ENCODE results near the gene NADK. TPM values are rescaled to one million over a fixed set of nuclear protein-coding genes. Genes with fewer than 3 reads are reported as not detected.

NADK gene
- total and polyA plus RNA-seq, 2 of the 13 experiments (the other 11 are each of a cell fraction or from before 2014, with no cell fraction given) = 56.6 to 60.1 TPM

DNA sequence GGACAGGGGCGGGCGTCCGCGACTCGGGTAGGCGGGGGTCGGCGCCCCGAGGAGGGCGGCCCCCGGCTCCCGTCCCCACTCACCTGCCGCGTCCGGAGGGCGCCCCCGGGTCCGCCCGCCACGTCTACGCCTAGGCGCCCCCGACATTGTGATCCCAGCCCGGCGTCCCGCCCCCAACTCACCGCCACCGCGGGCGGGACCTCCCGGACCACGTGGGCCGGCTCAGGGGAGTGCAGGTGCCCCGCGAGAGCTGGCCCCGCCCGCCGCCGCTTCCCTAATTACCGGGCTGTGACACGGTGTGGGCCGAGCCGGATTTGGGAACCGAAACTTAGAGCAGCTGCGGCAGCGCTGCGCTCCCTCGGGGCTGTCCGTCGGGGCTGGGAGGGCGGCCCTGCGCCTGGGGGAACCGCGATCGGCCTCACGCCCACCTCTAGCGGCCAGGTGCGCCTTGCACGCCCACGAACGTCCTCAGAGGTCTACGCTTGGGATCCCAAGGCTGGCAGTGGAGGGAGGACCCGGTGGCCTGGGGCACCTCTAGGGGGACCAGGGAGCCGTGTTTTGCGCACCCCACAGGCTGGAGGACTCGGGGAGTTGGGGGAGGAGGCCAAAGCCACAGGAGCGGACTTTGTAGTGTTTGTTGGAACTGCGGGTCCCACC is 521 bp upstream of the NADK start (continued):
- TF ChIP-seq SIN3A (IDR thresholded peaks at IDR 0.05; ENCODE audit: borderline replicate concordance, low read depth, low read length) (peak; percentile 66; the same call in 1 of the 2 replicates), WIZ (CRISPR knock-in tag; IDR thresholded peaks at IDR 0.05) (no peak), PAX8 (CRISPR knock-in tag; IDR thresholded peaks at IDR 0.05; ENCODE audit: borderline replicate concordance) (no peak), SNAI1 (CRISPR knock-in tag; IDR thresholded peaks at IDR 0.05; ENCODE audit: borderline replicate concordance) (no peak; the same call in 1 of the 2 replicates), SRSF1 (optimal IDR thresholded peaks at IDR 0.05; ENCODE audit: low read depth, low read length) (no peak), SOX6 (IDR thresholded peaks at IDR 0.05) (no peak), SOX6 (CRISPR knock-in tag; IDR thresholded peaks at IDR 0.05) (peak; percentile 50; the same call in 1 of the 2 replicates), ZNF781 (CRISPR knock-in tag; IDR thresholded peaks at IDR 0.05; ENCODE audit: borderline replicate concordance, not compliant biosample characterization) (no peak), ZNF7 (CRISPR knock-in tag; IDR thresholded peaks at IDR 0.05) (no peak), ZNF121 (CRISPR knock-in tag; IDR thresholded peaks at IDR 0.05) (no peak), SALL1 (CRISPR knock-in tag; IDR thresholded peaks at IDR 0.05) (no peak; the same call in none of the 2 replicates), ZNF761 (CRISPR knock-in tag; conservative IDR thresholded peaks at IDR 0.05) (no peak), SUZ12 (IDR thresholded peaks at IDR 0.05; ENCODE audit: low read depth, low read length) (no peak), MEF2D (CRISPR knock-in tag; IDR thresholded peaks at IDR 0.05) (0 out of 2 replicates have a peak, but pooled peaks have one; percentile 43), KMT2B (CRISPR knock-in tag; IDR thresholded peaks at IDR 0.05) (peak; percentile 68), FOXA3 (CRISPR knock-in tag; IDR thresholded peaks at IDR 0.05) (0 out of 2 replicates have a peak, but pooled peaks have one; percentile 16), SRSF9 (IDR thresholded peaks at IDR 0.05; ENCODE audit: borderline replicate concordance, insufficient read depth, low read depth, low read length, poor library complexity, severe bottlenecking) (no peak), HNRNPUL1 (IDR thresholded peaks at IDR 0.05; ENCODE audit: low read depth, low read length) (no peak), SMAD9 (CRISPR knock-in tag; IDR thresholded peaks at IDR 0.05) (no peak), NCOA5 (CRISPR knock-in tag; IDR thresholded peaks at IDR 0.05) (no peak), AHR (CRISPR knock-in tag; IDR thresholded peaks at IDR 0.05) (peak; percentile 75; the same call in 1 of the 2 replicates)
- TF ChIP-seq, protein P1, sequence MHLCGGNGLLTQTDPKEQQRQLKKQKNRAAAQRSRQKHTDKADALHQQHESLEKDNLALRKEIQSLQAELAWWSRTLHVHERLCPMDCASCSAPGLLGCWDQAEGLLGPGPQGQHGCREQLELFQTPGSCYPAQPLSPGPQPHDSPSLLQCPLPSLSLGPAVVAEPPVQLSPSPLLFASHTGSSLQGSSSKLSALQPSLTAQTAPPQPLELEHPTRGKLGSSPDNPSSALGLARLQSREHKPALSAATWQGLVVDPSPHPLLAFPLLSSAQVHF (CRISPR knock-in tag; IDR thresholded peaks at IDR 0.05) = no peak
- TF ChIP-seq, protein P2, sequence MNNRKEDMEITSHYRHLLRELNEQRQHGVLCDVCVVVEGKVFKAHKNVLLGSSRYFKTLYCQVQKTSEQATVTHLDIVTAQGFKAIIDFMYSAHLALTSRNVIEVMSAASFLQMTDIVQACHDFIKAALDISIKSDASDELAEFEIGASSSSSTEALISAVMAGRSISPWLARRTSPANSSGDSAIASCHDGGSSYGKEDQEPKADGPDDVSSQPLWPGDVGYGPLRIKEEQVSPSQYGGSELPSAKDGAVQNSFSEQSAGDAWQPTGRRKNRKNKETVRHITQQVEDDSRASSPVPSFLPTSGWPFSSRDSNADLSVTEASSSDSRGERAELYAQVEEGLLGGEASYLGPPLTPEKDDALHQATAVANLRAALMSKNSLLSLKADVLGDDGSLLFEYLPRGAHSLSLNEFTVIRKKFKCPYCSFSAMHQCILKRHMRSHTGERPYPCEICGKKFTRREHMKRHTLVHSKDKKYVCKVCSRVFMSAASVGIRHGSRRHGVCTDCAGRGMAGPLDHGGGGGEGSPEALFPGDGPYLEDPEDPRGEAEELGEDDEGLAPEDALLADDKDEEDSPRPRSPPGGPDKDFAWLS (CRISPR knock-in tag; IDR thresholded peaks at IDR 0.05; ENCODE audit: borderline replicate concordance) = 0 out of 2 replicates have a peak, but pooled peaks have one; percentile 43
- TF ChIP-seq, protein P3, sequence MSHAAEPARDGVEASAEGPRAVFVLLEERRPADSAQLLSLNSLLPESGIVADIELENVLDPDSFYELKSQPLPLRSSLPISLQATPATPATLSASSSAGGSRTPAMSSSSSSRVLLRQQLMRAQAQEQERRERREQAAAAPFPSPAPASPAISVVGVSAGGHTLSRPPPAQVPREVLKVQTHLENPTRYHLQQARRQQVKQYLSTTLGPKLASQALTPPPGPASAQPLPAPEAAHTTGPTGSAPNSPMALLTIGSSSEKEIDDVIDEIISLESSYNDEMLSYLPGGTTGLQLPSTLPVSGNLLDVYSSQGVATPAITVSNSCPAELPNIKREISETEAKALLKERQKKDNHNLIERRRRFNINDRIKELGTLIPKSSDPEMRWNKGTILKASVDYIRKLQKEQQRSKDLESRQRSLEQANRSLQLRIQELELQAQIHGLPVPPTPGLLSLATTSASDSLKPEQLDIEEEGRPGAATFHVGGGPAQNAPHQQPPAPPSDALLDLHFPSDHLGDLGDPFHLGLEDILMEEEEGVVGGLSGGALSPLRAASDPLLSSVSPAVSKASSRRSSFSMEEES (CRISPR knock-in tag; IDR thresholded peaks at IDR 0.05) = no peak
- TF ChIP-seq, protein P4, sequence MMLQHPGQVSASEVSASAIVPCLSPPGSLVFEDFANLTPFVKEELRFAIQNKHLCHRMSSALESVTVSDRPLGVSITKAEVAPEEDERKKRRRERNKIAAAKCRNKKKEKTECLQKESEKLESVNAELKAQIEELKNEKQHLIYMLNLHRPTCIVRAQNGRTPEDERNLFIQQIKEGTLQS (CRISPR knock-in tag; IDR thresholded peaks at IDR 0.05) = no peak

All from HepG2 (cell line).